ENCODE data around the gene HSPB7.
A peak's percentile ranks its signal among the peaks of the same experiment; 100 is the strongest.
"Not testable (repeated sequence)": the region's sequence is repeated elsewhere in the genome, so short reads cannot be mapped to it uniquely, and the experiment has no call there.

HSPB7 gene

DNA sequence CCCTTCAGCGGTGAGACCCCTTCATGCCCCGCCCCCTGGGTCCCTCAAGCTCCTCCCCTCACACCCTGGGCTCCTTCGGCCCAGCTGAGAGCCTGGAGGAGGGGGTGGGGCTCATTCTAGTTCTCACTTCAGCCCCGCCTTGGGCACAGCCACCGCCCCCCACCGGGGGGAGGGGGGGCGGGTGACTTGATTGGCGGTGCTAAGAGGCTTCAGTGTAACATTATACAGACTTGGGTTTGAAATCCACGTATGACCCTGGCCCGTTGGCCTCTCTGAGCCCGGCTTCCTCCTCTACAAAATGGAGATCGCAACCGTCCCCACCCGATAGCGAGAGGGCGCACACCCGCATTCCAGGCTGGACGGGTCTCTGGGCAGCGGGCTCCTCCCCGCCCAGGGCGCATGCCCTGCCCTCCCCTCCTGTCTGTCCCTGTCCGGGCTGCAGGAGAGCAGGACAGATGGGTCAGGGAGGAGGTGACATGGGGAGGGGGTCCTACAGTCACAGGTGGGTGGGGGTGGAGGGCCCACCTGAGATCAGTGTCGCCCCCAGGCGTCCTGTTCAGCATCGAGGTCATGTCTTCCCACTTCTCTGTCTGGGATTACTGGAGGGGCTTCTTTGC lies 30.8 kb upstream of the HSPB7 start:
- peak; percentile 27 for DNase-seq

DNA sequence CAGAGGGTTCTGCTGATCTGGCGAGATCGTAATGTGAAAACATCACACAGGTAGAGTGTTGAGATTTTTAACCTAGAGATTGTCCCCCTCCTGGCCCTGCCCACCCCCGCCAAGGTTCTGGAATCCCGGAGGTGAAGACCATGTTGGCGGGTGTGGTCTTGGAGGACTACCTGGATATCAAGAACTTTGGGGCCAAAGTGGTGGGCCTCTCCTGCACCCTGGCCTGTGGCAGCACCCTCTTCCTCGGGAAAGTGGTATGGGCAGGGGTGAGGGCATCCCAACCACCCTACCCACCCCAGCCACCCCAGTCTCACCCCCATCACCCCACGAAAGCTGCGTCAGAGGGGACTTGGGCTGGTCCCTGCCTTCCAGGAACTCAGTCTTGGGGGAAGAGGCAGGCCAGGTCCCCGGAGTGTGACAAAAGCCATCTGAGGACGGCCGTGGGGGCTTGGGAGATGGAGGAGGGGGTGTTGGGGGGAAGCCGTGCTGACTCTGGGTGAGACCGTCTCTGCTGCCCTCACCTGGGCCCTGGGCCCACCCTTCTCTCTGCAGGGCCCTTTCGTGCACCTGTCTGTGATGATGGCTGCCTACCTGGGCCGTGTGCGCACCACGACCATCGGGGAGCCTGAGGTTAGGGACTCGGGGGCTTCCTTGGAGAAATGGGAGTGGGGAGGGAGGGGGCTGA lies 30.1 kb upstream of the HSPB7 start:
- no peak for DNase-seq

DNA sequence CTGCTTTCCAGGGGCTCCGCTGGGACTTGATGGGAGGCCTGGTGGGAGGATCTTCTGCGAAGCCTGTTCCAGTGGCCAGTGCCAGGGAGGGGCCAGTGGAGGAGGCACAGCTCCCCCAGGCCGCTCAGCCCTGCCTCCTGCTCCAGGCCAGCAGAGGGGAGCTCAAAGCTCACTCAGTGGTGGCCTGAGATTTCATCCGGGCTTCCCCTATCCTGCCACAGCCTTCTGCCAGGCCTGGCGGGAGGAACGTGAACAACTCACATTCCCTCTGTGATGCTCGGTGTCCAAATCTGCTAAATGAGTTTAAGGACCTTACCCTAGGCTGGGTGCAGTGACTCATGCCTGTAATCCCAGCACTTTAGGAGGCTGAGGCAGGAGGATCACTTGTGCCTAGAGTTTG lies 29.0 kb upstream of the HSPB7 start:
- no peak for DNase-seq

DNA sequence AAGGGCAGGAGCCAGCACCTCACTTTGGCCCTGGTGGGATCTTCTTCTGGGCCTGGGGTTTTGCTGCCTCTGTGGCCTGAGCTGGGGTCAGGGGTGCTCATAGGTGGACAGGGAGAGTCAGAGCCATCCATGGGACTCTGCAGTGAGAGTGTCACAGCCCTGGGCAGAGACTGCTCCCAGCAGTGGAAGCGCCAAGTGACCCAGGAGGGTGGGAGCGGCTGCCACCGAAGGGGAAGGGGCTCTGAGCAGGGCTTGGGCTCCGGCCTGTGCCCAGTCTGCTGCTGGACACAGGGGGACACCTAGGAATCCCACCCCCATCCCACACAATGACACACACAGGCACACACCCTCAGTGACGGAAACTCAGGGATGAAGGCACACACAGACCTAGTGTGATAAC lies 26.1 kb upstream of the HSPB7 start:
- no peak for DNase-seq

DNA sequence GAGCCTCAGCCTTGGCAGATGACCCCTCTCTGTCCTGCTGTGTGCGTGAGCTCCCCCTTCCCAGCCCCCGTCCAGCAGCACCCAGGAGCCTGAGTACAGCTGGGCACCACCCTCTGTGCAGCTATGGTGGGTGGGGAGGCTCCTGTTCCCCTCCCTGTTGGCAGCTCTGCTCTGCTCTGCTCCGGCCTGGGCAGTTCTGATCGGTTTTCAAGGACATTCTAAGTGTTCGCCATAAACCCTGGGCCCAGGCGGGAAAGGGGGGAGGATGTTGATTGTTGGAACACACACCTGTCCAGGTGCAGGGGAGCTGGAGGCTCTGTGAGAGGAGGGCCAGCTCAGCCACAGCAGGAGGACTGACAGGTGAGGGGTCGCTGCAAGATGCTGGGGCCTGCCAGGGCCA lies 25.7 kb upstream of the HSPB7 start, which contains the start of gene CLCNKB:
CLCNKB (plus strand) TSS at position 262 of the 400 bp plus-strand sequence. CDS start 711 bp downstream, outside the sequence.
- no peak for DNase-seq

DNA sequence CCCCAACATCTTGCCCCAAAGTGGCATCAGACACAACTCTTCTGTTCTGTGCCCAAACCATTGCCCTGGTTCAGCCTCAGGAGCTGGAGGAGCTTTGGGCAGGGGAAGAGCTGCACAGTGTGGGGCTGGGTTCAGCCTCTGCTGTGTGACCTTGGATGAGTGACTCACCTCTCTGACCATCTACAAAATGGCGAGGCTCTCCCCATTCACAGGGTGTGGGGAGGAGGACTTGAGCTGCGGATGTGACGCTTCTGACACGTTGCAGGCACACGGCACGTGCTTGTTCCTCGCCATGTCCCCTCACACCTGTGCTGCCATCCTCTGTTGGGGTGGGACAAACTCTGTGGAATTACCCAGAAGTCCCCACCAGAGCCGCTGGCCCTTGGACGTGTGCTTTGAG lies 24.8 kb upstream of the HSPB7 start:
- DNase-seq: not testable (repeated sequence)

DNA sequence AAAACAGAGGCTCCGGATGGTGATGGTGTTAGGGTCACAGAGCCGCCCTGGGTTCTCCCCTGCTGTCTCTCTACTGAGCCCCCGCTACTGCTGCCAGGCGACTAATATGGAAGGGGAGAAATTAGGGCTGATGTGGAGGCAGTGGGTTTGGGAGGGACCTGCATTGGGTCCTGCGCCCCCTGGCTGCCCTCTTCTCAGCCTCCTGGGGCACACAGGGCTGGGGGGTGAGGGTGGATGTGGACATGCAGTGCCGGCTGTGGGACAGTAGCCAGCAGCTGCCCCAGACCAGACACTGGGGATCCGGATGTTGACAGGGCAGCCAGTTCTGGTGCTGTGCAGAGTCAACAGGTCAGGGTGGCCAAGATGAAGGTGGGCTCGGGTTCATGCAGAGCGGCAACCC lies 24.3 kb upstream of the HSPB7 start:
- no peak for DNase-seq

DNA sequence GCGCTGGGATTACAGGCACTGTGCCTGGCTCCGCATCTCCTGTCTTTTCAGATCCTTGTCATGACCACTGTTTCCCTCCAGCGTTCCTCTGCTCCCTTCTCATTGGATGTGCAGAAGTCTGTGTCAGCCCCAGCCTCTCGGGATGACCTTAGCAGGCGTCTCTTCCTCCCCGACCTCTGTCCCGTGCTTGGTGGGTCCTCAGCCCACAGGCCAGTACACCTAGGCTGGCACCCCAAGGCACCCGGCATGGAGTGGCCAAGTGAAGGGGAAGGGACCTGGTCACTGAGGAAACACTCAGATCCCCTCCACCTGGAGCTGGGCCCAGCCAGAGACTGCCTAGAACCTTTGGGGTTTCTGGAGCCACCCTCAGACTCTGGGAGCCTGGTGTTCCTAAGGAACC lies 23.4 kb upstream of the HSPB7 start:
- no peak for DNase-seq

DNA sequence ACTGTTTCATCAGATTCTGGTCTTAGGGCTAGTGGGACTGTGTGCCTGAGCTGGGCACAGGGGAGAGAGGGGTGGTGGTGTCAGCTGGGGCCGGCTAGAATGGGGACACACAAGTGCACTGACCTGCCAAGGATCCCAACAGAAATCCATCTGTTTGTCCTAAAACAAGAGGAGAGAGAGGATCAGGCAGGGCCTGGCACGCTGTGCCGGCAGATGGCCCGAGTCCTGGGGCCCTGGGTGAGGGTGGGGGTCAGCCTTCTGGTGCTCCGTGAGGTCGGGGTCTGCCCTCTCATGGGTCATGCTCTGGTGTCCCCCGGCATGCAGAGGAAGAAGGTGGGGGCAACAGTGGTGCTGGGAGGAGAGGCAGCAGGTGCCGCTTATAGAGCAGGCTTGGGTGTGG lies 22.0 kb upstream of the HSPB7 start:
- DNase-seq: not testable (repeated sequence)

DNA sequence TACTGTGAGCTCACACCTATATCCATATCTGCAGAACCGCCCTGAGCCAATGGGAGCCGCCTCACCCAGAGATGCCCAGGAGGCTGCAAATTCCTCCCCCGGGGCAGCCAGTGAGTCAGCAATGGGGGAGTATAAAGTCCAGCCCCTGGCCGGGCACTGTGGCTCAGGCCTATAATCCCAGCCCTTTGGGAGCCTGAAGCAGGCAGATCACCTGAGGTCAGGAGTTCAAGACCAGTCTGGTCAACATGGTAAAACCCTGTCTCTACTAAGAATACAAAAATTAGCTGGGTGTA lies 20.7 kb upstream of the HSPB7 start:
- no peak for DNase-seq

DNA sequence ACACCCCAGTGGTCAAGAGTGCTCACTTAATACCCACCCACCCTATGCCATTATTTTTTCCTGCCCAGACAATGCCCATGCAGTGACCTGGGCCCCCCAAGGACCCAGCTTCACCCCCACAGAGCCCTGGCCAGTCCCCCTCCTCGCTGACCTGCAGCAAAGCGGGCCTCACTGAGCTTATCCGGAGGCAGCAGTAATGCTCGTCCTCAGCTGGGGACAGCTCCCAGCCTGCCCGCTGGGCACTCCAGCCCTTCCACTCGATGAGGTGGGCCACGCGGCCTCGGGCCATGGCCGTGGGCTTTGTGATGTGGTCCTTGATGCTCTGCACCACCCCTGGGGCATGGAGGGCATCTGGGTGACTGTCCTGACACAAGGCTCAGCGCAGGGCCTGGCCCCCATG lies 18.6 kb upstream of the HSPB7 start:
- not testable (repeated sequence) for DNase-seq

DNA sequence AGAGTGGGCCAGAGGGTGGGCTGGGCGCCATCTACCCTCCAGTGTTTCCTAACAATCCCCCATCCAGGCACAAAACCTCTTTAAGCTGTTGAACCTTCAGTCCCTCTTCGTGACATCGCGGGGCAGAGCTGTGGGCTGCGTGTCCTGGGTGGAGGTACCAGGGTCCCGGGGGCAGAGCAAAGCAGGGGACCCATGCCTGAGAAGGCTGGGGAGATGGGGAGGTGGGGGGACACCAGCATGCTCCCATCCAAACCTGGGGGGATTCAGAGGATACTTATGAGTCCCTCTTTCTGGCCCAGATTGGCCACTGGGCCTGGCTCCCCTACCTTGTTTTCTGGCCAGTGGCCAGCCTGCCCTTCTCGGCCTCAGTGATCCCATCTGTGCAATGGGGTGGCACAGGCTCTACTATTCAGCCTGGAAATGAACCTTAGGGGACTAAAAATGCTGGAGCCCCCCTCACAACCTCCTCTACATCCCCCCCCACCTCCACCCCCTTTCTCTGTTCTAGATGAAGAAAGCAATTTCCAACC lies 15.3 kb upstream of the HSPB7 start:
- not testable (repeated sequence) for DNase-seq

DNA sequence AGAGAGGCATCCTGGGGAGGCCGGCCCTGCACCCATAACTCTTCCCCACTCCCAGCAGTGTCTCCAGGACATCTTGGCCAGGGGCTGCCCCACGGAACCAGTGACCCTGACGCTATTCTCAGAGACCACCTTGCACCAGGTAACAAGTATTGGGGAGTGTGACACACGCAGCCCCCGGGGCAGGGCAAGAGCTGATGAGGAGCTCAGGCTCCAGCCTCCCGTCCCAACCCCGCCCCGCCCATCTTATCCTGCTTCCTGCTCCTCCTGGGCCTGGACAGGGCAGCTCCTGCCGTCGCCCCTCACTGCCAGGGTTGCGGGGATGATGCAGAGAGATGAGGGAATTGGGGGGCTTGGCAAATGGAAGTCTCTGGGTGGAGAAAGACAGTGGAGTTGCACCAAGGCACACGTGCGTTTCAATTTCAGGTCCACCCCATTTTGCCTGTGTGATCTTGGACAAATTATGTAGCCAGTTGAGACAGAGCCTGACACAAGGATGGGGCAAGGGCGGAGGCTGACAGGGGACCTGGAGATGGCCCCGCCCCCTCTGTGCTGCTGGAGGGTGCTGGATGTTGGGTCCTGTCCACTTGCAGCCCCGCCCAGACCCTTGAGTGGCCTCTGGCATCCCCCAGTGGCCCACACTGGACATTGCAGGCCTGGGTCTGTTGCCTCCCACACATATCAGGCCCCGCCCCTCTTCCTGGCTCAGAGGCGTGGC lies 14.7 kb upstream of the HSPB7 start:
- peak; percentile 57 for DNase-seq

DNA sequence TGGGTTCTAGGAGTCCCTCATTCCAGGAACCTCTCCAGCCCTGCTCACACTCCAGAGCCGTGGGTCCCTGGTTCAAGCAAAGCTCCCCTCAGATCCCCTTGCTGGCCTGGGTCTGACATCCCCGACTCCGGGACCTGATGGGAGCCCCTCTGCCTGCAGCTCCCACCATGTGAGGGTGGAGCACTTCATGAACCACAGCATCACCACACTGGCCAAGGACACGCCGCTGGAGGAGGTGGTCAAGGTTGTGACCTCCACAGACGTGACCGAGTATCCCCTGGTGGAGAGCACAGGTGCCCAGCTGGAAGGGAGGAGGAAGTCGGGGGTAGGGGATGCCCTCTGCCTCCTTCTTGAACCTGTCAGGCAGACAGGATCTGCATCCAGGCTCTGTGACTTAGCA lies 13.7 kb upstream of the HSPB7 start:
- DNase-seq: no peak

DNA sequence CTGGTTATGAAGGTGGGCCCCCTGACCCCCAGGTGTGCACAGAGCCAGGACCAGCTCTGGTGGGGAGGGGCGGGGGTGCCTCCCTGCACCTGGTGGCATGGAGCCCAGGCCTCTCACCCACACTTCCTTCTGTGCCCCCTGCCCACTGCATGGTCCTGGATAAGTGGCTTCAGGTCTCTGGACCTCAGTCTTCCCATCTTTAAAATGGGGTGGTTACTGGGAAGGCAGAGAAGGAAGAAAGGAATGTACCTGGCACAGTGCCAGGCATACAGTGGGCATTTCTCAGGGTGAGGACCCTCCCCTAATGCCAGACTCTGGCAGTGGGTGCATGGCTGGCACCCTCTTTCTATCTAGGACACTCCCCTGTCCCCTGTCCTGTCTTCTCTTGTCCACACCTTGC lies 11.4 kb upstream of the HSPB7 start:
- no peak for DNase-seq

DNA sequence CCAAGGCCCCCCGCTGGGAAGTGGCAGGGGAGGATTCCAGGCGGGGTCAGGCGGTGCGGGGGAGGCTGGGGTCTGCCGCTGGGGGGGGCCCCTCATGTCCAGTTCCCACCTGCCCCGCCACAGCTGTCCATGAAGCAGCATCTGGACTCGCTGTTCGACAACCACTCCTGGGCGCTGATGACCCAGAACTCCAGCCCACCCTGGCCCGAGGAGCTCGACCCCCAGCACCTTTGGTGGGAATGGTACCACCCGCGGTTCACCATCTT lies 11.1 kb upstream of the HSPB7 start:
- not testable (repeated sequence) for DNase-seq

DNA sequence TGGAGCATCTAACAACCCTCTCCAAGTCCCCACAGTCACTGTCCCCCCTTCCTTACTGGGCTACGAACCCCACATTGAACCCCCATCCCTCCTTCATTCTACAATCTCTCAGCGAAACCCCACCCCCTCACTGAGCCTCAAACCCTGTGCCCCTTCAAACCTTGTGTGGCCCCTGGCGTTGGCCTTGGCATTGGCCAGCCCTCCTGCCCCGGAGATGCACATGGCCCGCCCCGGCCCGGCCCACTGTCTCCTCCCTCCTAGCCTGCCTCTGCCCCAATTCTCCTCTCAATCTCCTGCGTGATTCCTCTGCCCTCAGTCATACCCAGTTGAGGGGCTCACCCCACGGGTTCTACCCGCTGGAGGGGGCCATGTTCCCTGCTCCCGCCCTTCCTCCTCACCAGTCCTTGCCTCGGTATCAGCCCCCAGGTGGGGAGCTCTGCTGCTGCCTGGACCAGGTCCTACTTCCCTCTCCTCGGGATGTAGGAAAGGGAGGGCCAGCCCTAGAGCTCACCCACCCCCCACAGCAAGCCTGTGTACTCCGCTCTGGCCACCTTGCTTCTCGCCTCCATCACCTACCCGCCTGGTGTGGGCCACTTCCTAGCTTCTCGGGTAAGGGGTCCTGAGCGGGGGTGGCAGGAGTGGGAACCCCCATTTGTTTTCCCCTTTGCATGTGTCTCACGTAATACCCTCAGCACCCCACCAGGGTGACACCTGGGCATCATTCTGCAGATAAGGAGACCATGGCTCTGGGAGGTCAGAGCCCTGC lies 10.6 kb upstream of the HSPB7 start:
- no peak for DNase-seq

DNA sequence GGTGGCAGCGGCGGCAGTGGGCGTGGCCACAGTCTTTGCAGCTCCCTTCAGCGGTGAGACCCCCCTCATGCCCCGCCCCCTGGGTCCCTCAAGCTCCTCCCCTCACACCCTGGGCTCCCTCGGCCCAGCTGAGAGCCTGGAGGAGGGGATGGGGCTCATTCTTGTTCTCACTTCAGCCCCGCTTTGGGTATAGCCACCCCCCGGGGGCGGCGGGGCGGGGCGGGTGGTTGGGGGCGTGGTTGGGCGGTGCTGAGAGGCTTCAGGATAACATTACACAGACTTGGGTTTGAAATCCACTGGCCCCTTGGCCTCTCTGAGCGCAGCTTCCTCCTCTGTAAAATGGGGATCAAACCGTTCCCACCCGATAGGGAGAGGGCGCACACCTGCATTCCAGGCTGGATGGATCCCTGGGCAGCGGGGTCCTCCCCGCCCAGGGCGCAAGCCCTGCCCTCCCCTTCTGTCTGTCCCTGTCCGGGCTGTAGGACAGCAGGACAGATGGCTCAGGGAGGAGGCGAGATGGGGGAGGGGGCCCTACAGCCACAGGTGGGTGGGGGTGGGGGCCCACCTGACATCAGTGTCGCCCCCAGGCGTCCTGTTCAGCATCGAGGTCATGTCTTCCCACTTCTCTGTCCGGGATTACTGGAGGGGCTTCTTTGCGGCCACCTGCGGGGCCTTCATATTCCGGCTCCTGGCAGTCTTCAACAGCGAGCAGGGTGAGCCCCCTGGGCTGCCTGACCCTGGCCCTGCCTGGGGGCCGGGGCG lies 9.1 kb upstream of the HSPB7 start:
- no peak for DNase-seq

DNA sequence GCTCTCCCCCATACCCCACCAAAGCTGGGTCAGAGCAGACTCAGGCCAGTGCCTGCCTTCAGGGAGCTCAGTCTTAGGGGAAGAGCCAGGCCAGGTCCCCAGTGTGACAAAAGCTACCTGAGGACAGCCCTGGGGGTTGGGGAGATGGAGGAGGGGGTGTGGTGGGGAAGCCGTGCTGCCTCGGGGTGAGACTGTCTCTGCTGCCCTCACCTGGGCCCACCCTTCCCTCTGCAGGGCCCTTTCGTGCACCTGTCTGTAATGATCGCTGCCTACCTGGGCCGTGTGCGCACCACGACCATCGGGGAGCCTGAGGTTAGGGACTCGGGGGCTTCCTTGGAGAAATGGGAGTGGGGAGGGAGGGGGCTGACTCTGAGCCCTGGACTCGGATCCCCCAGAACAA lies 8.5 kb upstream of the HSPB7 start:
- not testable (repeated sequence) for DNase-seq

DNA sequence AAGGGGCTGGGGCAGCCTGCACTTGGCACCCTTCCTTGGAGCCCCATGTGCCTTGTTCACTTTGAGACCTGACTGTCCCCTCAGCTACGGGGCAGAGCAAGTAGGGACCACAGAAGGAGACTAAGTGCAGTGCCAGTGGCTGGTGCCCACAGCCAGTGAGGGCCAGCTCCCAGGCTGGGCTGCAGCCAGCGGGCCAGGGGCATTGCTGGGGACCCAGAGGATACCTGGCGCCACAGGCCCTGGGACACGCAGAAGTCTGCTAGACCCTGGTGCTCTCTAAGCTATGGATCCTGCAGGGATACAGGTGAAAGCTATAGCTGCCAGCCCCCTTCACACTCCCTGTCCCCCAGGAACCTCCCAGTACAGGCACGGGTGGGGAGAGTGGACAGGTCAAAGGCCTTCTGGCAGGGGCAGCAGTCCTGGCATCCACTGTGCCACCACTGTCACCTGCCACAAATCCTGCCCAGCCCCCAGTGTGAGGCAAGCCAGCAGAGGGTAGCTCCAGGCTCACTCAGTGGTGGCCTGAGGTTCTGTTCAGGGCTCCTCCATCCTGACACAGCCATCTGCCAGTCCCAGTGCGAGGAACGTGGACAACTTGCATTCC lies 5.3 kb upstream of the HSPB7 start:
- no peak for DNase-seq

DNA sequence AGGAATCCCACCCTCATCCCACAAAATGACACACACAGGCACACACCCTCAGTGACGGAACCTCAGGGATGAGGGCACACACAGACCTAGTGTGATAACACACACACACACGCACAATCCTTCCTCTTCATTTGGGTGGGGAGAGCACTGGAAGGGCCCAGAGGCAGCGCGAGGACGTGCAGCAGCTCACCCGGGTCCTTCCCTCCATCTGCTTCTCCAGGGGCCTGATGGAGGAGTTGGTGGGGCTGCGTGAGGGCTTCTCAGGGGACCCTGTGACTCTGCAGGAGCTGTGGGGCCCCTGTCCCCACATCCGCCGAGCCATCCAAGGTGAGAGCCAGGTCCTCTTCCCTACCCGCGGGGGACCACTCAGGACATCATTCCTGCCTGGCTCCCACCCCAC lies 4.5 kb upstream of the HSPB7 start:
- no peak for DNase-seq

DNA sequence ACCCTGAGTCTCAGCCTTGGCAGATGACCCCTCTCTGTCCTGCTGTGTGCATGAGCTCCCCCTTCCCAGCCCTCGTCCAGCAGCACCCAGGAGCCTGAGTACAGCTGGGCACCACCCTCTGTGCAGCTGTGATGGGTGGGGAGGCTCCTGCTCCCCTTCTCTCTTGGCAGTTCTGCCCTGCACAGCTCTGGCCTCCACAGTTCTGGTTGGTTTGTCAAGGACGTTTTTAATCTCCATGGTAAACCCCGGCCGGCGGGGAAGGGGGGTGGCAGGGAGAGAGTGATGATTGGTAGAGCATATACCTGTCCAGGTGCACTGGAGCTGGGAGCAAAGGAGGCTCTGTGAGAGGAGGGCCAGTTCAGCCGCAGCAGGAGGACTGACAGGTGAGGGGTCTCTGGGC lies 3.8 kb upstream of the HSPB7 start, which contains the start of gene CLCNKA:
CLCNKA (plus strand) TSS at position 356 of the 400 bp plus-strand sequence. CDS start 584 bp downstream, outside the sequence.
- DNase-seq: peak; percentile 56

All from NCI-H526 treated with DMSO at 0.1 percent for 48 hours (cell line).